Neuronal stem cell (in vitro differentiated cells): Measurements from ENCODE around the gene EVL.

Source experiments
- DNase-seq: peaks from one replicate; pipeline ENCODE4 v3.0.0-alpha.2; 2013; ENCODE audit warnings: low spot score
- H2AFZ ChIP-seq: one replicate; pipeline ENCODE4 v1.6.1; 2013; ENCODE audit warnings: mild to moderate bottlenecking, low read length, inconsistent platforms
- H2AK5ac ChIP-seq: 2 replicates; pipeline ENCODE4 v1.6.1; 2013; ENCODE audit warnings: low read depth, mild to moderate bottlenecking, inconsistent platforms, low read length, moderate library complexity, mixed read lengths
- H2BK120ac ChIP-seq: 2 replicates; pipeline ENCODE4 v1.6.1; 2013; ENCODE audit warnings: low read depth, mild to moderate bottlenecking, inconsistent platforms, low read length, moderate library complexity, mixed read lengths
- H2BK12ac ChIP-seq: one replicate; pipeline ENCODE4 v1.6.1; 2013; ENCODE audit warnings: low read length, inconsistent platforms
- H2BK15ac ChIP-seq: 2 replicates; pipeline ENCODE4 v1.6.1; 2013; ENCODE audit warnings: mild to moderate bottlenecking, low read length, inconsistent platforms, mixed read lengths
- H2BK5ac ChIP-seq: one replicate; pipeline ENCODE4 v1.6.1; 2013; ENCODE audit warnings: inconsistent platforms, mild to moderate bottlenecking, low read length, moderate library complexity
- H3K14ac ChIP-seq: one replicate; pipeline ENCODE4 v1.6.1; 2013; ENCODE audit warnings: low read length, inconsistent platforms
- H3K18ac ChIP-seq: 2 replicates; pipeline ENCODE4 v1.6.1; 2013; ENCODE audit warnings: low read length, inconsistent platforms
- H3K23ac ChIP-seq: 2 replicates; pipeline ENCODE4 v1.6.1; 2013; ENCODE audit warnings: low read depth, mild to moderate bottlenecking, mixed read lengths, low read length, inconsistent platforms; ENCODE audit not compliant: poor library complexity
- H3K27ac ChIP-seq: replicated peaks from 3 replicates; pipeline ENCODE4 v1.5.1; 2013; ENCODE audit warnings: low read length, inconsistent platforms
- H3K27me3 ChIP-seq, 3 experiments: 2 replicates each; pipeline ENCODE4 v1.6.1; 2013; ENCODE audit warnings: low read length in 3 of 3, mild to moderate bottlenecking in 2 of 3, inconsistent platforms in 1 of 3, low read depth in 1 of 3, mixed read lengths in 1 of 3, moderate library complexity in 1 of 3; ENCODE audit not compliant: control insufficient read depth in 3 of 3, insufficient read depth in 3 of 3
- H3K36me3 ChIP-seq, 2 donors: replicated peaks in 1 of 2; 2 replicates each; pipeline ENCODE4 v1.6.1; 2013; ENCODE audit warnings: low read length in 2 of 2; ENCODE audit not compliant: control insufficient read depth in 2 of 2, insufficient read depth in 2 of 2
- H3K4ac ChIP-seq: 2 replicates; pipeline ENCODE4 v1.6.1; 2013; ENCODE audit warnings: inconsistent platforms, mild to moderate bottlenecking, low read length, moderate library complexity
- H3K4me1 ChIP-seq, 2 donors: 1 replicate in 1 of 2; 2 replicates in 1 of 2; pipeline ENCODE4 v1.6.1; 2013; ENCODE audit warnings: low read length in 2 of 2, low read depth in 1 of 2; ENCODE audit not compliant: control insufficient read depth in 2 of 2, insufficient read depth in 1 of 2
- H3K4me2 ChIP-seq: one replicate; pipeline ENCODE4 v1.6.1; 2013; ENCODE audit warnings: mild to moderate bottlenecking, low read length, inconsistent platforms; ENCODE audit not compliant: insufficient read depth, poor library complexity, severe bottlenecking
- H3K4me3 ChIP-seq, 2 donors: 2 replicates each; pipeline ENCODE4 v1.5.1; 2013; ENCODE audit warnings: low read length in 2 of 2, mild to moderate bottlenecking in 2 of 2, inconsistent platforms in 1 of 2, moderate library complexity in 1 of 2
- H3K79me1 ChIP-seq: one replicate; pipeline ENCODE4 v1.6.1; 2013; ENCODE audit warnings: low read depth, mild to moderate bottlenecking, inconsistent platforms, low read length, moderate library complexity
- H3K9ac ChIP-seq: one replicate; pipeline ENCODE4 v1.6.1; 2013; ENCODE audit warnings: mild to moderate bottlenecking, low read depth, low read length, inconsistent platforms; ENCODE audit not compliant: poor library complexity
- H3K9me3 ChIP-seq, 2 donors: replicated peaks in 1 of 2; 2 replicates each; pipeline versions ENCODE3 to v1.6.1; 2013; ENCODE audit warnings: low read length in 2 of 2, mild to moderate bottlenecking in 2 of 2, inconsistent platforms in 1 of 2, low read depth in 1 of 2, mixed read lengths in 1 of 2, moderate library complexity in 1 of 2; ENCODE audit not compliant: control insufficient read depth in 2 of 2, insufficient read depth in 1 of 2
- H4K8ac ChIP-seq: one replicate; pipeline ENCODE4 v1.6.1; 2013; ENCODE audit warnings: low read depth, mild to moderate bottlenecking, inconsistent platforms, low read length, moderate library complexity
- H4K91ac ChIP-seq: one replicate; pipeline ENCODE4 v1.6.1; 2013; ENCODE audit warnings: low read length, low read depth, mild to moderate bottlenecking, inconsistent platforms; ENCODE audit not compliant: poor library complexity
- WGBS, 2 donors: extraction: QIAGEN DNeasy Blood & Tissue Kit; methylation state at CpG; one replicate each; pipeline ENCODE4 v1.1.7; 2013; ENCODE audit warnings: missing lambda C conversion rate in 2 of 2, mixed read lengths in 1 of 2; ENCODE audit not compliant: insufficient read length in 2 of 2, insufficient replicate concordance in 1 of 2; ENCODE audit errors: extremely low coverage in 2 of 2; 5-methylcytosine and 5-hydroxymethylcytosine counted together

EVL gene

DNA sequence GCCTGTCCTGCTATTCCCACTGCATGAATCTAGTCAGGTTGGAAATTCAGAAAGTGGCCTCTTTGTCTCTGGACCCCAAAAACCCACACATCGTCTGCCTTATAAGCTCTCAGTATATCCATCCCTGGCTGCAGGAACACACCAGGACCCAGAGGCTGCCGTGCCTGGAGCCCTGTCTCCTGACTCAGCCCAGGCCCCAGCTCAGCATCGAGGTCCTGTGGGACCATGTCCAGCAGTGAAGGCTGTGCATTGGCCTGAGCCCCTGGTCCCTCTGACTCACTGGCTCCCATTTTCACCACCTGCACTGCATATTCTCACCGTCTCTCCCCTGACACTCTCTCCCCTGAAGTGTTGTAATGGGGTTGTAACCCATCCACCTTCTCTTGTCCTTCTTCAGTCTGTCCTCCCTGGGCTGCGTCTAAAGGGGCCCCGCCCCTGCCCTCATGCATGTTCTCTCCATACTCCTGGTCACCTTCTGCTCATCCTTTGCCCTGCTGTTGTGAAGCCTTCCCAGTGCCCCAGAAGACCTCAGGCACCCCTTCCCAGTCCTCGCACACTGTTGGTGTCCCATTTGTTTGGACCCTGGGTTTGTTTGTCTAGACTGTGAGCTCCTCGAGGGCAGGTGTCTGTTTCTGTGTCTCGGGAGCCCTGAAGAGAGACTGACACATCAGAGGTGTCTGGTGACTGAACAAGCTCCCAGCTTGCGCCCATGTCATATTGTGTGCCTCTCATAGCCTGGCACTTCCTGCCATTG lies 43.8 kb downstream of the EVL start:
- Histone ChIP-seq H3K23ac (no peak overlapping the region), H2BK15ac (no peak overlapping the region), H3K4me2 (no peak overlapping the region), H3K18ac (no peak overlapping the region), H3K4me3 (no peak overlapping the region), H4K8ac (no peak overlapping the region), H2BK12ac (peak overlapping the region; percentile 11), H3K27ac (no peak overlapping the region), H3K9me3 (no peaks in the 10 kb centered on the region), H2BK5ac (no peak overlapping the region), H3K4ac (no peak overlapping the region), H3K79me1 (peaks cover 5% of the 10 kb centered on the region), H3K9ac (no peak overlapping the region), H2AFZ (no peak overlapping the region), H4K91ac (no peak overlapping the region), H2BK120ac (no peak overlapping the region), H3K14ac (no peak overlapping the region), H2AK5ac (no peak overlapping the region), H3K4me1 (peaks cover 0 to 2% of the 10 kb centered on the region in 2 donors), H3K36me3 (peaks cover 5 to 28% of the 10 kb centered on the region in 2 donors), H3K27me3 (no peaks in the 10 kb centered on the region)
- DNase-seq: no peak
- WGBS, 2 donors: no CpG with 5 or more reads among the region's 10 CpGs

DNA sequence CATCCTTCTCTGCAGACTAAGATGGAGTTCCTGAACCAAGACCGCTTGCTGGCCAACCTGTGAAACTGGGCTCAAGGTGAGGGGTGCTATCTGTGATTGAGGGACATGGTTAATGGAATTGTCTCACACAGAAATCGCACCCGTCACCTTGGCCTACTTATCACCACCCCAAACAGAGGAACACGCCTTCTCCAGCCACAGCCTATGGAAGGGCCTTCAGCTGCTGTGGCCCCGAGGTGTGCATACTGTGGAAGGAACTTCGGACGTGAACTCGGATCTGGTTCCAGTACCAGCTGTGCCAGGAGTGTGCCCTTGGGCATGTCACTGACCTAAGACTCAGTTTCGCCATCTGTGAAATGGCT lies 44.4 kb downstream of the EVL start:
- WGBS, 2 donors: no CpG with 5 or more reads among the region's 9 CpGs
- Histone ChIP-seq H3K4me3 (no peak overlapping the region), H3K18ac (no peak overlapping the region), H3K9me3 (no peaks in the 10 kb centered on the region), H4K8ac (no peak overlapping the region), H3K79me1 (peaks cover 5% of the 10 kb centered on the region), H3K4ac (no peak overlapping the region), H3K36me3 (peaks cover 5 to 28% of the 10 kb centered on the region in 2 donors), H3K27me3 (no peaks in the 10 kb centered on the region), H2BK5ac (no peak overlapping the region), H2AFZ (no peak overlapping the region), H3K9ac (no peak overlapping the region), H3K4me1 (peaks cover 0 to 2% of the 10 kb centered on the region in 2 donors), H3K27ac (no peak overlapping the region), H2BK15ac (no peak overlapping the region), H3K23ac (no peak overlapping the region), H2BK120ac (no peak overlapping the region), H2BK12ac (peak overlapping the region; percentile 11), H2AK5ac (no peak overlapping the region), H4K91ac (no peak overlapping the region), H3K4me2 (no peak overlapping the region), H3K14ac (no peak overlapping the region)
- DNase-seq: no peak

DNA sequence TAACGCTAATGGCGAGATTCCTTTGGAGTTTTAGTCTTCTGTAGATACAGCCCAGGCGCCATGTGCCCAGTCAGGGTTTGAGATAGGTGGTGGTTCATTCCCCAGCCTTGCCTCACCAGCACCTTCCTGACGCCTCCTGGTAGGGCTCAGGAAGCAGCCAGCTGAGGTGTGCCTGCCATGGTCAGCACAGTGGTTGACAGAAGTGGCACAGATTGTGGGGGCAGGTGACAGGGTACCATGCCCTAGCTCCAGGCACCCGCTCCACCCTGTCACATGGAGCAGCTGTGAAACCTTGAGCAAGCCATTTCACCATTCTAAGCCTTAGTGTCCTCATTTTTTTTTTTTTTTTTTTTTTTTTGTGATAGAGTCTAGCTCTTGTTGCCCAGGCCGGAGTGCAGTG lies 45.6 kb downstream of the EVL start:
- Histone ChIP-seq H3K14ac (no peak overlapping the region), H2AK5ac (no peak overlapping the region), H3K4me3 (no peak overlapping the region), H3K27ac (no peak overlapping the region), H3K36me3 (peaks cover 5 to 25% of the 10 kb centered on the region in 2 donors), H3K4ac (no peak overlapping the region), H2BK15ac (no peak overlapping the region), H3K4me1 (peaks cover 0 to 11% of the 10 kb centered on the region in 2 donors), H4K8ac (no peak overlapping the region), H3K27me3 (peaks cover 0 to 1% (median 0%) of the 10 kb centered on the region in 3 experiments), H3K79me1 (peaks cover 3% of the 10 kb centered on the region), H3K4me2 (no peak overlapping the region), H3K23ac (no peak overlapping the region), H3K9me3 (no peaks in the 10 kb centered on the region), H3K9ac (peak overlapping the region; percentile 54), H2BK12ac (no peak overlapping the region), H4K91ac (no peak overlapping the region), H2BK5ac (no peak overlapping the region), H3K18ac (no peak overlapping the region), H2BK120ac (no peak overlapping the region), H2AFZ (no peak overlapping the region)
- no peak for DNase-seq
- no CpG with 5 or more reads among the region's 6 CpGs for WGBS, 2 donors

DNA sequence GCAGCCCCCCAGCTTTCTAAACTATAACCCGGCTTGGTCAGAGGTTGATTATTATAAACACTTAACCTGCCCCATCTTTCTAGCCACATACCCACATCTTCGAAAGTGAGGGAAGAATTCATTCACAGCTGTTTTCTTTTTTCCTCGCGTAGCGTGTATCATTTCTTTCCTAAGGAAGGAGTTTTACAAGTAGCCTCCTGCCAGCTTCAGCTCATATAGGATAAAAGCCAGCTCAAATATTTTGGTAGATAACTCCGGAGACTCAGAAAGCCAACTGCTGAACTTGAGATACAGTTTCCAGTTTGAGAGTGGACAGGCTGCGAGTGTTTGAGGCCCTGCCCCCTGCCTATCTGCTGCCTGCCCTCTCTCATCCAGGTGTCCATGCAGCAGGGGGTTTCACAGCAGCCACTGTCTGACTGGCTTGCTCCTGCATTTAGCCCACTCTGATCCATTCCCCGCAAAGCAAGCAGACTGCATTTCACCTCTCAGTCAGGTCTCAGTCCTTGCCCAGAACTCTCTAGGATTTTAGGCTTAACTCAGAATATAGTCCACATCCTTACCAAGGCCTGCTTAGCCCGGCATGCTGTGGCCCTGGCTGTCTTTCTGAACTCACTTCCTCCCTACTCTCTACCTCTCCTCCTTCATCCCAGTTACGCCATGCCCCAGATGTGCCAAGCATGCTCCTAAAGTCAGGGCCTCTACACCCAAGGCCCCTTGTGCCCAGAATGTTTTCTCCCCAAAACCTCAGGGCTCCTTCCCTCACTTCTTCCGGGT lies 46.9 kb downstream of the EVL start:
- H3K9me3 ChIP-seq: no peaks in the 10 kb centered on the region
- DNase-seq: no peak
- H3K23ac ChIP-seq: no peak overlapping the region
- H3K79me1 ChIP-seq: no peaks in the 10 kb centered on the region
- H3K4me3 ChIP-seq: no peak overlapping the region
- no peak overlapping the region for H3K27ac ChIP-seq
- H2BK12ac ChIP-seq: no peak overlapping the region
- H2BK5ac ChIP-seq: no peak overlapping the region
- no peak overlapping the region for H3K9ac ChIP-seq
- peaks cover 3 to 23% of the 10 kb centered on the region in 2 donors for H3K36me3 ChIP-seq
- H3K4me1 ChIP-seq: peaks cover 0 to 15% of the 10 kb centered on the region in 2 donors
- no peak overlapping the region for H4K91ac ChIP-seq
- no peak overlapping the region for H3K18ac ChIP-seq
- H2AFZ ChIP-seq: no peak overlapping the region
- H2AK5ac ChIP-seq: no peak overlapping the region
- H3K4ac ChIP-seq: no peak overlapping the region
- whole genome bisulfite sequencing, 2 donors: no CpG with 5 or more reads among the region's 11 CpGs
- no peak overlapping the region for H4K8ac ChIP-seq
- no peak overlapping the region for H2BK120ac ChIP-seq
- H3K4me2 ChIP-seq: no peak overlapping the region
- H2BK15ac ChIP-seq: no peak overlapping the region
- no peak overlapping the region for H3K14ac ChIP-seq
- H3K27me3 ChIP-seq: peaks cover 0 to 1% (median 0%) of the 10 kb centered on the region in 3 experiments
